GM18511 (cell line): ENCODE results near the gene HPSE2.
A peak's percentile ranks its signal among the peaks of the same experiment; 100 is the strongest.

ENCODE experiments used
- ATAC-seq: cut with Tn5 transposase; IDR thresholded peaks from one replicate; pipeline ENCODE4 v1.9.1; 2021; ENCODE audit warnings: mild to moderate bottlenecking, moderate library complexity; ENCODE audit not compliant: unreplicated experiment

Gene HPSE2

GRCh38 chr10:98472196-98472595 is 763.5 kb downstream of the HPSE2 start:
- ATAC-seq: no peak

GRCh38 chr10:98470850-98471249 is 764.8 kb downstream of the HPSE2 start:
- ATAC-seq: no peak

- ATAC-seq: no peak
Observed at GRCh38 chr10:98469001-98469931, 766.4 kb downstream of the HPSE2 start.

DNA sequence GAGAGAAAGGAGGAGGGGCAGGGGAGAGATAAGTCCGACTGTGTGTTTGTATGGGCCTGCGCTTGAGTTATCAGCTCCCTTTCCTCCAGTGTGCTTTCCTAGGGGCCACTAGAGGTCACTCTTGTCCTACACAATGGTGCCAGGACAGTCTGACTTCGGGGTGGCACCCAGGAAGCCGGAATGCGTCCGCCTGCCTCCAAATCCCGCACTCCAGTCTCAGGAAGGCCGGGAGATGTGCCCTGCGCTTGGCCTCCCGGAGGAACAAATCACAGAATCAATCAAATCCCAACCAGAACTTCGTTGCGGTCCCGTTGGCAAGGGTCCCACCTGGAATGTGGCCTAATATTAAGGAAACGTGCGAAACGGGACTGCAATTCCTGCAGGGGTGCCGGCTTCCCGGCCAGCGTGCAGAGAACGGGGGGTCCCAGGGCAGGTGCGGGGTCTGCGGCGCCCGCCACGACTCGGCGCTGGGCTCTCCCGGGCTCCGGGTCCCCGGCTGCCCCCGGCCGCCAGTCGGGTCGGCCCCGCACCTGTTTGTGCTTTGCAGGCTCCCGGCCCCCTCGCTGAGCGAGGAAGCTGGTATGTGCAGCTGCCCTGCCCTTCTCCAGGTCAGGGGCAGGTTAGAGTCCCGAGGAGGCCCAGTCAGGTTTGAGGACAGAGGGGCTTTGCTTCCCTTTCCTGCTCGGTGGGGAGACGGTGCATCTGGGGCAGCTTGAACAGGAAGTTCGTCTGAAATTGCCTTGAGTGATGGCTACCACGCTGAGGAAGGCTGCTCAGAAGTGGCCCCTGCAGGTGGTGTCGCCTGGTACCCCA is 767.9 kb downstream of the HPSE2 start:
- peak; percentile 97 for ATAC-seq

DNA sequence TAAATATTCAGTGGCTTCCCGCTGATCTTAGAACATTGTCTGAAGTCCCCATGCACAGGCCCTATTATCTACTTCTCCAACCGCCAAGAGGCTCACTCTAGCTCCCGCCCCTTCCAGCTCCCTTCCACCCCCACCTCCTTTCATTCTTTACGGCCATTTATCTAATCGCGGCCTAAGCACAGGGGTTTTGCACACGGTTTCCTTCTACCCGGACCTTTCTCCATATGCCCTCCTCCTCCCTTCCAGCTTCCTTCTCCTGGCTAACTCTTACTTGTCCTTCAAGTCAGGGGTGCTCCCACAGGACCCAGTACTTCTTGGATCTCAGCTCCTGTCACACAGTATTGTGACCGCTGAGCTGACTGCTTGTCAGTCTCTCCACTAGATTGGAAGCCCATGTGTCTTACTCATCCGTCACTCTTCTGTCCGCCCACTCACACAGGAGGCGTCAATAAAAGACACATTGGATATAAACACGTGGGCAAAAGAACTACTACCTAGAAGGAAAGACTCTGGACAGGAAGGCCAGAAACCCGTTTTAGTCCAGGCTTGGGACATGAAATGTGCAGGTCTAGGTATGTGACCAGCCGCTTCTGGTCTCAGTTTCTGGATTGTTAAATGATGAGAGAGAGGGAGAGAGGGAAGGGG is 768.7 kb downstream of the HPSE2 start:
- no peak for ATAC-seq

DNA sequence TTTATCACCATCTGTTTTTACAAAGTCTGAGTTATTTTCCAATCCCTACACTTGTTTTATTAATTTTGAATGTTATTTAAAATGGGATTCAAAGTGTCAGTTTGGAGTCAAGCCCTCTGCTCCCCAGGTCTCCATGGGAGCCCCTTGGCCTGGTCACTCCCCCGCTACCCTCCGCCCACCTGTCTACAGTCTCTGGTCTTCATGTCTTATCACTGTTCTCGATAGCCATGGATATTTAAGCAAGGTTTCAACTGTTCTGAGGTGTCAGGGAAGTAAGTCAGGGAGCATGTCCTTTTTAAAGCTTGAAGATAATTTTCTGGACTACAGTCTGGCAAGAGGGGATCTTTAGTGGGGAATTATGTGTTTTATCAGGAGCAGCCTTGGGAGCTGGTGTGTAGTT is 769.8 kb downstream of the HPSE2 start:
- ATAC-seq: no peak

GRCh38 chr10:98463976-98464754 is 771.5 kb downstream of the HPSE2 start:
- ATAC-seq: no peak

- ATAC-seq: no peak
Observed at GRCh38 chr10:98463016-98463415, 772.6 kb downstream of the HPSE2 start.

GRCh38 chr10:98461500-98461842 is 774.2 kb downstream of the HPSE2 start:
- ATAC-seq: no peak

GRCh38 chr10:98460837-98461499 is 774.7 kb downstream of the HPSE2 start:
- no peak for ATAC-seq

DNA sequence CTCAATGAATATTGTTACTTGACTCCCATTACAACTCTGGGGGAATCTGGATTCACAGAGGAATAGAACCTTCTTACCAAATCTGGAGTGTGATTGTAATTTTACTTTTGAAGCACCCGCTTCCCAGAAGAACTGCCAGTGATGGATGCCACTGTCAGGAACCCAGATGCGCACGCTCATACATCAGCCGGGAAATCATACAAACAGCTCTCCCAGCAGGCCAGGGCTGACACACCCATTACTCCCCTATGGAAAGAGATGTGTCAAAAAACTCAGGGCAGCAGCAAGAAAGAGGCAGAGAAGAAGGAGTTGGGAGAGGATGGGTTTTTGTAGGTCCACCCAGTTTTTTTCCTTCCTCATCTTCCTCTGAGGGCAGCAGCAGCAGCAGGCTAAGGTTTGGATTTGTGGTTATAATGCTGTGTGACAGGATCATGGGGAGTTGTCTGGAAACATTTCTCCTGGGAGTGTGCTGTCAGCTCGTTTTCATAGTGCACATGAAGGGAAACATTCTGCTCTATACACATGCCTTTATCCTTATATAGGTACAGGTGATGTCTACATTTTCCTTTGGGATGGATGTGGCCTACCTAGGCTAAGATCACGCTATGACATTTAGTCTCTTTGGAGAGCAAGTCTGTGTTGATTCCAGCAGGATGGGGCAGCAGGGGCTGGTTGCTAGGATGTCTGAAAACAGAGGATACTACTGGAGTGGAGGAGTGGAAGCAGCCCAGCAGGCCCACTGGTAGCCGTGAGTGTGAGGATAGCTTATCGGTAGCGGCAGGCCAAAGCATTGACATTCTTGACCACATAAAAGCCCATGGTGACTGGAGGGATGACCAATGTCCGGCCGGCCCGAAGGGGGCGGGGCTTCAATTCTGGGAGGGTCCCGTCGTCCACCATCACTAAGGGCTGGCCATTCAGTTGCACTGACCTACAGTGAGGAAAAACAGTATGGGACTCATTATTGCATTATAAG is 776.6 kb downstream of the HPSE2 start:
- ATAC-seq: no peak

GRCh38 chr10:98457721-98458120 is 777.9 kb downstream of the HPSE2 start:
- ATAC-seq: no peak

DNA sequence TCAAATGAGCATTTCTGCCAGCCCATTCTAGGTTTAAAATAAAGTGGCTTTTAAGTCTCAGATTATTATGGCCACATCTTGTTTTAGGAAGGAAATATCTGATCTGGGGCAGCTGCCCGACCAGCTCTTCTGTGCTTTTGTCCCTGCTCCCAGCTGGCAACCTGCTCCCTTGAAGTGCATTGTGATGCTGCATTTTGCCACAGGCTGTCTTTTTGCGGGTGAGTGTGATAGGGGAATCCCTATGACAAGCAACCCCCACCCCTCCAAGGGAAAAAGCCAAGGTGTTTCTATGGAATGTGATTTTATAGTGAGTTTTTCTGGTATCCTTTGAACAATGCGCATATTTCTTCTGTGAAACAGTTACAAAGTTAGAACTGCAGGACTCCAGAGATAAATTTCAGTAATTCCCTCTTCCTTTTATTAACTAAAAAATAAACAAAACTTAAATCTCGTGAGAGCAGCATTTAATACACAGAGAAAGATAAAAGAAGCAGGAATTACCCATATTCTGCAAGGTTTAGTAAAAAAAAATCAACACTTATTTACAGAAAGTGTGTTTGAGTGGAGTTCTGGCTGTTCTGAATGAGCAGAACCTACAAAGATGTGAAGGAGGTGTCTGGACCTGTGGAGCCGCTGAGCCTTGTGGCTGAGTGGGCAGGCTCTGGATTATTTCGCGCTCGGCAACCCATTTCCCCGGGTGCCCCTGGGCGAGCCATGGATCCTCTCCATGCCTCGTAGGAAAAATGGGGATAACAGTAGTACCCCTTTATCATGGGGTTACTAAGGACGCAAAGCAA is 778.8 kb downstream of the HPSE2 start:
- no peak for ATAC-seq

- no peak for ATAC-seq
Observed at GRCh38 chr10:98456043-98456570, 779.5 kb downstream of the HPSE2 start.

GRCh38 chr10:98453729-98454128 is 781.9 kb downstream of the HPSE2 start:
- no peak for ATAC-seq

- no peak for ATAC-seq
Observed at GRCh38 chr10:98450618-98451017, 785.0 kb downstream of the HPSE2 start.

DNA sequence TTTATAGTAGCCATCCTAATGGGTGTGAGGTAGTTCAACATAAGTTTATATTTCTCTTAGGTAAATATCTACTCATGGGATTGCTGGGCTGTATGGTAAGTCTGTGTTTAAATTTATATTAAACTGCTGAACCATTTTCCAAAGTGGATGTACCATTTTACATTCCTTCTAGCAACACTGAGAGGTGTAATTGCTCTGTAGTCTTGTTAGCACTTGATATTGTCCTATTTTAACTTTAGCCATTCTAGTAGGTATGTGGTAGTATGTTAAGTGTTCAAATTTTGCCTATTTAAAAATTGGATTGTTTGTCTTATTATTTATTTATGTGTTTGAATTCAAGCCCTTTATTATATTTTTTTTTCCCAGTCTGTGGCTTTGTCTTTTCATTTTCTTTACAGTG is 786.4 kb downstream of the HPSE2 start:
- no peak for ATAC-seq

DNA sequence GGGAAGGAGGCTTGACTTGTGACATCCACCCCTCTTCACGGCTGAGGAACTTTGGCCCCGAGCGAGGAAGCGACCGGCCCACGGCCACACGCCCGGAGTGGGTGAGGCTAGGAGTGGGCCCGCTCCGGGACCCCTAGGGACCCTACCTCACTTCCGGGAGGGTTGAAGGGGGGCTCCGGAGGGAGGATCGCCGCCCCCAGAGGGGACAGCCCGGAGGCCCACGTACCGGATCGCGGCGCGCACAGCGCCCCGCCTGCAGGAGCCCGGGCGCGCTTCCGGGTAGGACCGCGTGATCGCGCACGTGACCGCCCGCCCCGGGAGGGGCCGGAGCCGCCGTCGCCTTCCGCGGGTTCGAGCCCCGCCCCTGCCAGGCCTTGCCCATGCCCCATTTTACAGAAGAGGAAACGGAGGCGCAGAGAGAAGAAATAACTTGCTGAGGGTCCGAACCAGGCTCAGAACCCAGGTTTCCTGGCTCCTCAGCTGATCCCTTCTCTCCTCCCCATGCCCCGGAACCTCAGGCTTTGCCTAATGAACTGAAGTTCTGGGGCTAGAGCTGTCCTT is 788.9 kb downstream of the HPSE2 start, which contains the start of gene HPS1:
Gene HPS1, minus strand, starts transcription at position 275 of the 561 bp plus-strand sequence. CDS start 3,695 bp downstream, outside the sequence.
- peak; percentile 82 for ATAC-seq
